HG03159 (cell line): ENCODE measurements around the gene USP17L10.
"Not testable (repeated sequence)": the region's sequence is repeated elsewhere in the genome, so short reads cannot be mapped to it uniquely, and the experiment has no call there.

Source experiments
- ATAC-seq: cut with Tn5 transposase; IDR thresholded peaks from one replicate; pipeline ENCODE4 v1.9.1; 2021; ENCODE audit warnings: mild to moderate bottlenecking, moderate library complexity; ENCODE audit not compliant: unreplicated experiment

Gene USP17L10

GRCh38 chr4:9210357-9210756 is at the start of gene USP17L10:
Gene USP17L10 (plus strand): TSS chr4:9210657. CDS start chr4:9210657, 0 bp downstream.
- ATAC-seq: not testable (repeated sequence)

GRCh38 chr4:9165990-9166389 is 44.5 kb upstream of the USP17L10 start:
- not testable (repeated sequence) for ATAC-seq

GRCh38 chr4:9169791-9170459 is 40.5 kb upstream of the USP17L10 start, which contains the start of gene FAM90A26:
Gene FAM90A26 (plus strand): TSS chr4:9170409. CDS start chr4:9173173, 2,764 bp downstream.
- ATAC-seq: not testable (repeated sequence)

- ATAC-seq: not testable (repeated sequence)
These were observed 4.2 kb downstream of the USP17L10 start for GRCh38 chr4:9214701-9215100.

- ATAC-seq: not testable (repeated sequence)
These were observed 4.6 kb downstream of the USP17L10 start, which contains the start of gene USP17L11 for GRCh38 chr4:9215105-9215504. Gene USP17L11 (plus strand): TSS chr4:9215405. CDS start chr4:9215405, 0 bp downstream.

GRCh38 chr4:9219852-9220251 is 9.4 kb downstream of the USP17L10 start, which contains the start of gene USP17L12:
Gene USP17L12 (plus strand): TSS chr4:9220152. CDS start chr4:9220152, 0 bp downstream.
- ATAC-seq: not testable (repeated sequence)

GRCh38 chr4:9224596-9224995 is 14.1 kb downstream of the USP17L10 start, which contains the start of gene USP17L13:
Gene USP17L13 (plus strand): TSS chr4:9224896. CDS start chr4:9224896, 0 bp downstream.
- not testable (repeated sequence) for ATAC-seq

GRCh38 chr4:9230249-9230648 is 19.8 kb downstream of the USP17L10 start:
- ATAC-seq: not testable (repeated sequence)

- not testable (repeated sequence) for ATAC-seq
These were observed 23.6 kb downstream of the USP17L10 start, which contains the start of gene USP17L15 for GRCh38 chr4:9234085-9234484. Gene USP17L15 (plus strand): TSS chr4:9234385. CDS start chr4:9234385, 0 bp downstream.

GRCh38 chr4:9238461-9238860 is 28.0 kb downstream of the USP17L10 start:
- not testable (repeated sequence) for ATAC-seq

GRCh38 chr4:9243579-9243978 is 33.1 kb downstream of the USP17L10 start, which contains the start of gene USP17L17:
Gene USP17L17 (plus strand): TSS chr4:9243879. CDS start chr4:9243879, 0 bp downstream.
- not testable (repeated sequence) for ATAC-seq

- not testable (repeated sequence) for ATAC-seq
These were observed 37.7 kb downstream of the USP17L10 start, which contains the start of gene USP17L18 for GRCh38 chr4:9247953-9248680. Gene USP17L18 (plus strand): TSS chr4:9248630. CDS start chr4:9248630, 0 bp downstream.

- not testable (repeated sequence) for ATAC-seq
These were observed 42.6 kb downstream of the USP17L10 start, which contains the start of gene USP17L19 for GRCh38 chr4:9253078-9253477. Gene USP17L19 (plus strand): TSS chr4:9253378. CDS start chr4:9253378, 0 bp downstream.

GRCh38 chr4:9257824-9258223 is 47.4 kb downstream of the USP17L10 start, which contains the start of gene USP17L20:
Gene USP17L20 (plus strand): TSS chr4:9258124. CDS start chr4:9258124, 0 bp downstream.
- ATAC-seq: not testable (repeated sequence)
